C4-2B (cell line): ENCODE results near the gene TFF2.

Experiments used
- H3K27ac ChIP-seq: fragments of 450-650 bp; 2 replicates; pipeline ENCODE4 v1.5.1; 2017
- CTCF ChIP-seq: fragments of 450-650 bp; conservative IDR thresholded peaks from 2 replicates; pipeline ENCODE4 v1.5.1; 2017; ENCODE audit warnings: mild to moderate bottlenecking
- ZFX ChIP-seq: fragments of 450-650 bp; IDR thresholded peaks from 2 replicates; pipeline ENCODE4 v1.6.1; 2017

The TFF2 gene

GRCh38 chr21:42312626-42313104 is 38.1 kb downstream of the TFF2 start:
- TF ChIP-seq CTCF (no peak), ZFX (no peak)
- no peak overlapping the region for H3K27ac ChIP-seq

GRCh38 chr21:42311816-42312625 is 38.8 kb downstream of the TFF2 start:
- H3K27ac ChIP-seq = no peak overlapping the region

GRCh38 chr21:42311160-42311559 is 39.6 kb downstream of the TFF2 start:
- no peak overlapping the region for H3K27ac ChIP-seq
- TF ChIP-seq CTCF = no peak
- no peak for TF ChIP-seq ZFX

More at GRCh38 chr21:42311816-42312625, 38.8 kb downstream of the TFF2 start:
- no peak for TF ChIP-seq ZFX
- TF ChIP-seq CTCF = no peak

GRCh38 chr21:42310411-42311001 is 40.3 kb downstream of the TFF2 start:
- TF ChIP-seq ZFX (no peak), CTCF (no peak)
- H3K27ac ChIP-seq = no peak overlapping the region

GRCh38 chr21:42309753-42310213 is 41.0 kb downstream of the TFF2 start:
- peak; percentile 89 for TF ChIP-seq CTCF
- no peak for TF ChIP-seq ZFX
- no peak overlapping the region for H3K27ac ChIP-seq

- TF ChIP-seq ZFX (no peak), CTCF (no peak)
- H3K27ac ChIP-seq = no peak overlapping the region
These were observed 41.7 kb downstream of the TFF2 start for GRCh38 chr21:42308914-42309752.
